Loucy (cell line): ENCODE data around the gene MED13.

Experiments used
- EZH2phosphoT487 ChIP-seq: fragments of 200-600 bp; IDR thresholded peaks from 2 replicates; pipeline ENCODE4 v1.6.1; 2018; ENCODE audit warnings: antibody characterized with exemption, mild to moderate bottlenecking, moderate library complexity, borderline replicate concordance
- TF ChIP-seq, protein P1 (sequence below): fragments of 200-600 bp; sonication (generic); conservative IDR thresholded peaks from 2 replicates; pipeline ENCODE4 v1.5.1; 2014; ENCODE audit warnings: mild to moderate bottlenecking, antibody characterized with exemption, low read length

DNA sequence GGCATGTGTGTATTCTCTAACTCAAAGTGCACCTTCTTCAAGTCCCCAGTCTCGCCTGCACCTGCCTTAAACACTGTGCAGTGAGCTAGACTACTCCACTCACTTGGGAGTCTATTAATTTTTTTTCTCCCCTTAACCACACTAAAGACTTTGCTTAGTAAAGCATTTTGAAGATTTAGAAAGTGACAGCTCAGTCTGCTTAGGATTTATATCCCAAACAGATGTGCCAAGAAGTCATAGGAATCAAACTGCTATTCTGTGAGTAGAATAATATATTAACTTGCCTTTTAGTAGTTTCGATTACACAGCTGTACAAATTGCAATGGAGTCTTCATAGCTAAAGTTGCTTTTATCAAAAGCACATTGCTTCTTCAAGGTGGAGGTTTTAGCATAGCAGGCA lies 47.2 kb upstream of the MED13 start:
- TF ChIP-seq, protein P1, sequence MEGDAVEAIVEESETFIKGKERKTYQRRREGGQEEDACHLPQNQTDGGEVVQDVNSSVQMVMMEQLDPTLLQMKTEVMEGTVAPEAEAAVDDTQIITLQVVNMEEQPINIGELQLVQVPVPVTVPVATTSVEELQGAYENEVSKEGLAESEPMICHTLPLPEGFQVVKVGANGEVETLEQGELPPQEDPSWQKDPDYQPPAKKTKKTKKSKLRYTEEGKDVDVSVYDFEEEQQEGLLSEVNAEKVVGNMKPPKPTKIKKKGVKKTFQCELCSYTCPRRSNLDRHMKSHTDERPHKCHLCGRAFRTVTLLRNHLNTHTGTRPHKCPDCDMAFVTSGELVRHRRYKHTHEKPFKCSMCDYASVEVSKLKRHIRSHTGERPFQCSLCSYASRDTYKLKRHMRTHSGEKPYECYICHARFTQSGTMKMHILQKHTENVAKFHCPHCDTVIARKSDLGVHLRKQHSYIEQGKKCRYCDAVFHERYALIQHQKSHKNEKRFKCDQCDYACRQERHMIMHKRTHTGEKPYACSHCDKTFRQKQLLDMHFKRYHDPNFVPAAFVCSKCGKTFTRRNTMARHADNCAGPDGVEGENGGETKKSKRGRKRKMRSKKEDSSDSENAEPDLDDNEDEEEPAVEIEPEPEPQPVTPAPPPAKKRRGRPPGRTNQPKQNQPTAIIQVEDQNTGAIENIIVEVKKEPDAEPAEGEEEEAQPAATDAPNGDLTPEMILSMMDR = no peak
- TF ChIP-seq EZH2phosphoT487 = no peak
